ENCODE data around the gene BCL10.
"Not testable (repeated sequence)": the region's sequence is repeated elsewhere in the genome, so short reads cannot be mapped to it uniquely, and the experiment has no call there.

BCL10 gene

DNA sequence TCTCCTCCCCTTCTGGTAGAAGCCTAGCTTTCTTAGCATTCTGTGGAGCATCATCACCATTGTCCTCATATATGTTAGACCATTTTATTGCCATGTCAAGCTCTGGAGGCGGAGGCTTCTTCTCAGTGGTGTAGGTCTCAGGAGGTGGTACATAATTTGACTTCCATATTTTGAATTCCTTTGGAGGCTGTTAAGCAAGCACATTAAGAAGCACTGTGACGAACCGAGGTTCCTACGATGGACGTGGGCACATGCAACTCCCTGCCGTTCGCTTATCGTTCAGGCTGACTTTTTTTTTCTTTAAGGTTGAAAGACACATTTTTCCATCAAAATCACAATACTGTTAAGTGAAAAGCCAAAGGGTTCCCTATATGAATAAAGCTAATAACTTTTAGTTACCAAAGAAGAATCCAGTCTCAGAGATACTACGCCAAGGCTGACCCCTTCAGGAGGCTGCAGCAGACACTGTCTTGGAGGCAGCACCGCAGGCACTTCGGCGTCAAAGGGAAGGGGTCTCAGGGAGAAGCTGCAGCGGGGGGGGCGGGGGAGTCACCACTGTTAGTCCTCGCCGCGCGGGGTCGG is 17.8 kb downstream of the BCL10 start:
- peak overlapping the region; percentile 92 for H3K4me3 ChIP-seq (ENCODE audit: low read length)
- TF ChIP-seq, protein P1, sequence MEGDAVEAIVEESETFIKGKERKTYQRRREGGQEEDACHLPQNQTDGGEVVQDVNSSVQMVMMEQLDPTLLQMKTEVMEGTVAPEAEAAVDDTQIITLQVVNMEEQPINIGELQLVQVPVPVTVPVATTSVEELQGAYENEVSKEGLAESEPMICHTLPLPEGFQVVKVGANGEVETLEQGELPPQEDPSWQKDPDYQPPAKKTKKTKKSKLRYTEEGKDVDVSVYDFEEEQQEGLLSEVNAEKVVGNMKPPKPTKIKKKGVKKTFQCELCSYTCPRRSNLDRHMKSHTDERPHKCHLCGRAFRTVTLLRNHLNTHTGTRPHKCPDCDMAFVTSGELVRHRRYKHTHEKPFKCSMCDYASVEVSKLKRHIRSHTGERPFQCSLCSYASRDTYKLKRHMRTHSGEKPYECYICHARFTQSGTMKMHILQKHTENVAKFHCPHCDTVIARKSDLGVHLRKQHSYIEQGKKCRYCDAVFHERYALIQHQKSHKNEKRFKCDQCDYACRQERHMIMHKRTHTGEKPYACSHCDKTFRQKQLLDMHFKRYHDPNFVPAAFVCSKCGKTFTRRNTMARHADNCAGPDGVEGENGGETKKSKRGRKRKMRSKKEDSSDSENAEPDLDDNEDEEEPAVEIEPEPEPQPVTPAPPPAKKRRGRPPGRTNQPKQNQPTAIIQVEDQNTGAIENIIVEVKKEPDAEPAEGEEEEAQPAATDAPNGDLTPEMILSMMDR (conservative IDR thresholded peaks at IDR 0.05; ENCODE audit: low read depth, low read length): peak; percentile 17
- no peak for DNase-seq (ENCODE audit: low read depth)

DNA sequence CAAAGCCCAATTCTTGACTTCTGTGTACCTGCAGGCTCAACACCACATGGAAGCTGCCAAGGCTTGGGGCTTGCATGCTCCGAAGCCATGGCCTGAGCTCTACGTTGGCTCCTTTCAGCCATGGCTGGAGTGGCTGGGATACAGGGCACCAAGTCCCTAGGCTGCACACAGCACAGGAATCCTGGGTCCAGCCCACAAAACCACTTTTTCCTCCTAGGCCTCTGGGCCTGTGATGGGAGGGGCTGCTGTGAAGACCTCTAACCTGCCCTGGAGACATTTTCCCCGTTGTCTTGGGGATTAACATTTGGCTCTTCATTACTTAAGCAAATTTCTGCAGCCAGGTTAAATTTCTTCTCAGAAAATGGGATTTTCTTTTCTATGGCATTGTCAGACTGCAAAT is 27.4 kb downstream of the BCL10 start:
- not testable (repeated sequence) for H3K4me3 ChIP-seq (ENCODE audit: low read length); DNase-seq (ENCODE audit: low read depth)

DNA sequence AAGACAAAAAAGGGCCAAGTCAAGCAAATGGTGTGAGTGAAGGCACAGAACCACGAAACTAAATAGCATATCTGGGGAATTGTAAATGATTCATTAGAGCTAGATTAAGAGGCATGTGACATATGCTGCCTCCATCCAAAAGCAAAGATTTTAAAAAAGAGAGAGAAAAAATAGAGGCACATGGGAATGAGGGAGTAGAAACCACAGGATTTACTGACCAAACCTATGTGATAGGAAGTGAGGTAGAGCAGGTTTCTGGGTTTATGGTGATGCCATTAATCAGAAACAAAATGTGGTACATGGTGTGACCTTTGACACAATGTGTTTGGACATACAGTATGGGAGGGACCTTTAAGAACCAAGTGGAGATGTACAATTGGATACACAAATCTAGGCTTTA is 30.5 kb downstream of the BCL10 start:
- TF ChIP-seq, protein P1 (conservative IDR thresholded peaks at IDR 0.05; ENCODE audit: low read depth, low read length): no peak
- no peak for DNase-seq (ENCODE audit: low read depth)
- H3K4me3 ChIP-seq (ENCODE audit: low read length): no peak overlapping the region

DNA sequence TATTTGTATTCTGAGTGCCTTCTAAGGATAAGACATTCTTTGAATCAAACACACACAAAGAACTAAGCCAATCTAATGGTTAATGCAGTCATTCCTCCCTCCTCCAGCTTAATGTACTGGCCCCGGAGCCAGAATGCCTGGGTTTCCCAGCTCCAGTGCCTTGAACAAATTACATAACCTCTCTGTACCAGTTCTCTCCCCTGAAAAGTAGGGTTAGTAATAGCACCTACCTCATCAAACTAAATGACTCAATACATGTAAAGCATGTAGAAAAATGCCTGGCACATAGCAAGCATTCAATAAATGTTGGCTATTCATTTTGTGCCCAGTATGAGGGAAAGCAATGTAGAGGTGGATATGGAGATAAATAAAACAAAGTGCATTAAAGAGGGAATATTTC is 31.0 kb downstream of the BCL10 start:
- TF ChIP-seq, protein P1 (conservative IDR thresholded peaks at IDR 0.05; ENCODE audit: low read depth, low read length): no peak
- no peak for DNase-seq (ENCODE audit: low read depth)
- H3K4me3 ChIP-seq (ENCODE audit: low read length): no peak overlapping the region

DNA sequence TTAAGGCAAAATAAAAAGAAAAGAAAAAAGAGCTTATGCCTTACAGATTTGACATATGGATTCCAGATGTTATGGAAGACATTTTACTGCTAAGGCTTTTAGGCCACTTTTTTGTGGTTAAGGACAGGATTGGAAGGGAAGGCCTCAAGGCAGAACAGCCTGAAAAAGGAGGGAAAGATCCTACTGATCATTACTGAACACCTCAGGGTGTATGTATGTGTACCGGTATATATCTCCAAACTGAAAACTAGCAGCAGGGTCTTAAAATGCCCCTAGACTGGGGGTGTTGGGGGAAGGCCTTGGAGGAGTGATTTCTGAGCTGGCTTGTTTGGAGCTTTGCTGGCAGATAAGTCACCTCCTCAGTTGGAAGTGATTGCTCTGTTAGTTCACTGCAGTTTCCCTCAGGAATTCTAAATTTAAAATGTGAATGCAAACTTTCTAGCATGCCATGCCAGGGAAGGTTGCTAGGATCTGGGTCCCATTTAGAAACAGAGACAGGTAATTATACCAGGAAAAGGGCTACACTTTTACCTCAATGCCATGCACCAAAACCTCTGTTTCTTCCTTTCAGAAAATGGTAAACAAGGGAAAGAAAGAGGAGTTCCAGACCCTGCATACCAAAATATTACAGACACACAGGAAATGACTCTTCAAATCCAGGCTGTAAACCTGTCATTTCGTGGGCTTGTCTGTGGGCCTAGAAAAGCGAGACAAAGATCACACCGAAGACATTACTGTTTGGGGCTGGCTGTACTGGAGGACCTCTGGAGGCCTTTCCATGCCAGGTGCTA is 32.0 kb downstream of the BCL10 start:
- no peak for DNase-seq (ENCODE audit: low read depth)
- no peak overlapping the region for H3K4me3 ChIP-seq (ENCODE audit: low read length)
- TF ChIP-seq, protein P1 (conservative IDR thresholded peaks at IDR 0.05; ENCODE audit: low read depth, low read length): no peak

DNA sequence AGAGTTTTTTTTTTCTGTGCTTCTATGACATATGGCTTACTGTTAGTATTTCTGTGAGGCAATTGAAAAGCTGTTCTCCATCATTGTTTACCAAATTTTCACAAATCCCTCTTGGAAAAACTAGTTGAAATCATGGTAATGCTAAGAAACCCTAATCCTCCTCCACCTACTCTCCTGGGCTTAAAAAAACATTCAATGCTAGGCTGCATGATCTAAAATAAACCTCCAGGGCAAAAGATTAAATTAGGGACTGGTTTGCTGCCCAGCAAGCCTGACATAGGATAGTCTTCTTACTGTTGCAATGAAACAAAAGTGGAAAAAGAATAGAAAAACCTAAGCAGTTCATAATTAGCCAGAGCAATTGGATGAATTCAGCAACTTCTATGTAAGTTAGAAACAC is 33.1 kb downstream of the BCL10 start:
- H3K4me3 ChIP-seq (ENCODE audit: low read length): no peak overlapping the region

DNA sequence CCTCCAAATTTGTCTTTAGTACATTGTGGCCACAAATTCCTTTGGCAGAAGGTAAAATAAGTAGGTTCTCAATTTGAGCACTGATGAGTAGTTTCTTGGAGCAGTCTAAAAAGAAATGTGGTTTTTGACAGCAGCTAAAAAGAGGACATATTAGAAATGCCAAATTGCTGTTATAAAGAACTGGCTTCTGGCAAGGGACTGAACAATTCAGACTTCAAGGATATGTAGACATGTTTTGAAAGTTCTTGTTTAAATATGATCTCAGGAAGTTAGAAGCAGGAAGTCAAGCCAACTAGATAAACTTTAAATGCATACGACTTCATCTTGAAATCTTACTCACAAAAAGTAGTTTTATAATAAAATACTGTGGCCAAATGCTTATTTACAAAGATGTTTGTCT is 35.8 kb downstream of the BCL10 start:
- DNase-seq (ENCODE audit: low read depth): no peak
- no peak overlapping the region for H3K4me3 ChIP-seq (ENCODE audit: low read length)
- TF ChIP-seq, protein P1 (conservative IDR thresholded peaks at IDR 0.05; ENCODE audit: low read depth, low read length): no peak

More for the DNA sequence above, 33.1 kb downstream of the BCL10 start:
- TF ChIP-seq, protein P1 (conservative IDR thresholded peaks at IDR 0.05; ENCODE audit: low read depth, low read length): no peak
- no peak for DNase-seq (ENCODE audit: low read depth)

All from retinal pigment epithelial cell (primary cell).